Mammary epithelial cell (primary cell): Measurements from ENCODE around the gene COL6A1.

Source experiments
- CTCF ChIP-seq, 2 donors: IDR thresholded peaks in 1 of 2; conservative IDR thresholded peaks in 1 of 2; 2 replicates each; pipeline ENCODE4 v1.5.1; 2011 to 2012; ENCODE audit warnings: inconsistent platforms in 2 of 2, low read length in 2 of 2, mild to moderate bottlenecking in 2 of 2, control low read depth in 1 of 2, low read depth in 1 of 2; ENCODE audit not compliant: insufficient read depth in 1 of 2; ENCODE audit errors: extremely low read depth in 1 of 2
- EZH2 ChIP-seq: IDR thresholded peaks from 2 replicates; pipeline ENCODE4 v1.6.1; 2012; ENCODE audit warnings: low read length, inconsistent platforms, borderline replicate concordance

DNA sequence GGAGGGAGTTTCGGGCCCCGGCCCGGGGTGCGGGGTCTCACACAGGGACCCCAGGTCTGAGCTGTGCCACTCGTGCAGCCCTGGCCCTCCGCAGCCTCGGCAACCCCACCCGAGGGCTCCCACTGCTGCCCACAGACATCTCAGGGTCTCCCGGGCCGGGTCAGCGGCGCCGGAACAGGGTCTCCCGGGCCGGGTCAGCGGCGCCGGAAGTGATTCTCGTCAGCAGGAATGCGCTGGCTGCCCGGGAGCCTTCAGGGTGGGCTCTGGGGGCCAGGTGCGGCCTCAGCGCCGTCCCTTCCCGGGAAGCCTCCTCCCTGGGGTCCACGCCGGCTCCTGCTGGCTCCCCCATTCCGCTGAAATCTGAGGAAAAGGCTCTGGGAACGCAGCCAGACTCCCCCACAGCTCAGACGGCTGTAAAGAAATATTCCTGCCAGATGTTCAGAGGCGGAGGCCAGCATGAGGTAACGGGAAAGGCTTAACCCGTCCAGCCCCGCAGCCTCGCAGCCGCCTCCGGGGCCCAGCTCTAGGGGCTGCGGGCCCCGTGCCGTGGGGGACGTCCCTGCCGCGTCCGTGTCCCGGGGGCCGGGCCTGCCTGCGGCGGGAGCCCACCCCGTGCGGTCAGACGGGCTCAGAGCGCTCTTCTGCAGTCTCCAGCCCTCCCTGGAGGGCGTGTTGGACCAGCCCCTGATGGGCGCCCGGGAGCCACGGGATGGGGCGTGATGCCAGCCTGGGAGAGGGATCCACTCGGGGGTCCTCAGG lies 8.7 kb upstream of the COL6A1 start:
- no peak for TF ChIP-seq CTCF (conservative IDR thresholded peaks at IDR 0.05 in 1 of 2, IDR thresholded peaks at IDR 0.05 in 1 of 2; ENCODE audit: extremely low read depth in 1 of 2, insufficient read depth in 1 of 2, low read depth in 1 of 2, low read length in 2 of 2)
- TF ChIP-seq EZH2 = no peak
